Neural cell (in vitro differentiated cells): ENCODE results near the gene DDX1.

Source experiments
- CTCF ChIP-seq: fragments of 450-650 bp; IDR thresholded peaks from 2 replicates; pipeline ENCODE4 v1.5.1; 2014; ENCODE audit warnings: antibody characterized with exemption, mild to moderate bottlenecking, moderate library complexity; ENCODE audit not compliant: poor library complexity, severe bottlenecking
- EP300 ChIP-seq: fragments of 450-650 bp; conservative IDR thresholded peaks from 2 replicates; pipeline ENCODE4 v1.6.1; 2014; ENCODE audit warnings: antibody characterized with exemption, mild to moderate bottlenecking, moderate library complexity; ENCODE audit not compliant: poor library complexity, severe bottlenecking
- EZH2 ChIP-seq: fragments of 200-600, 300-800 bp; shearing (Covaris generic), sonication (generic); IDR thresholded peaks from 2 replicates; pipeline ENCODE4 v1.6.1; 2014; ENCODE audit warnings: antibody characterized with exemption, low read length, borderline replicate concordance, mild to moderate bottlenecking; ENCODE audit not compliant: insufficient read depth, poor library complexity, severe bottlenecking
- MXI1 ChIP-seq: fragments of 450-650 bp; conservative IDR thresholded peaks from 2 replicates; pipeline ENCODE4 v1.6.1; 2014; ENCODE audit warnings: antibody characterized with exemption, mild to moderate bottlenecking; ENCODE audit not compliant: poor library complexity, severe bottlenecking
- POLR2AphosphoS5 ChIP-seq: IDR thresholded peaks from 2 replicates; pipeline ENCODE4 v1.6.1; 2012
- RAD21 ChIP-seq: fragments of 450-650 bp; conservative IDR thresholded peaks from 2 replicates; pipeline ENCODE4 v1.6.1; 2014; ENCODE audit warnings: antibody characterized with exemption, mild to moderate bottlenecking, moderate library complexity
- REST ChIP-seq: IDR thresholded peaks from 2 replicates; pipeline ENCODE4 v1.6.1; 2012; ENCODE audit warnings: borderline replicate concordance
- SMC3 ChIP-seq: fragments of 450-650 bp; conservative IDR thresholded peaks from 2 replicates; pipeline ENCODE4 v1.6.1; 2014; ENCODE audit warnings: antibody characterized with exemption, mild to moderate bottlenecking, moderate library complexity; ENCODE audit not compliant: poor library complexity
- TAF1 ChIP-seq: IDR thresholded peaks from 2 replicates; pipeline ENCODE4 v1.6.1; 2012; ENCODE audit warnings: low read depth

DNA sequence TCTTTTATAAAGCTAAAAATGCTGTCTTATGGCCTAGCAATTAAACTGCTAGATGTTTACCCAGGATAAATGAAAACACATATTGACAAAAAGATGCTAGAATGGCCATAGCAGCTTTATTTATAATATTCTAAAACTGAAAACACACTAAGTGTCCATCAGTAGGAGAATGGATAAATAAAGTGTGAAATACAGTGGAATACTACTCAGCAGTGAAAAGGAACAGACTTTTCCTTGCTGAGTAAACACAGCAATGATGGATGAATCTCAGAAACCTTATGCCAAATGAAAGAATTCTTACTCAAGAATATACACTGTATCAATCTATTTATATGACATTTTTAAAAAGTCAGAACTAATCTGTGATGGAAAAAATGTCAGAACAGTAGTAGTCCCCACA, 33.2 kb downstream of the DDX1 start:
- no peak for TF ChIP-seq POLR2AphosphoS5
- TF ChIP-seq CTCF: no peak
- no peak for TF ChIP-seq RAD21
- no peak for TF ChIP-seq TAF1
- no peak for TF ChIP-seq REST
- no peak for TF ChIP-seq EP300
- TF ChIP-seq SMC3: no peak
- TF ChIP-seq EZH2: no peak
- no peak for TF ChIP-seq MXI1
